GM23338 (cell line): ENCODE measurements around the gene RPL27. TPM values are rescaled to one million over a fixed set of nuclear protein-coding genes. Genes with fewer than 3 reads are reported as not detected.

ENCODE experiments used
- ATAC-seq: fragments of 200-7000 bp; cut with Tn5 transposase; 3 replicates; pipeline ENCODE4 v1.9.1; 2020
- DNase-seq: peaks from one replicate; pipeline ENCODE4 v3.0.0-alpha.2; 2015; ENCODE audit warnings: low spot score
- H2AFZ ChIP-seq: fragments of 200-600 bp; sonication (generic); 2 replicates; pipeline ENCODE4 v1.8.0; 2016; ENCODE audit warnings: antibody characterized with exemption, mild to moderate bottlenecking, moderate library complexity
- H3F3A ChIP-seq: fragments of 200-600 bp; sonication (generic); replicated peaks from 2 replicates; pipeline ENCODE4 v1.8.0; 2017; ENCODE audit warnings: antibody characterized with exemption, mixed run types, low read depth
- H3K27ac ChIP-seq: fragments of 200-600 bp; sonication (generic); 2 replicates; pipeline ENCODE4 v1.6.1; 2016; ENCODE audit warnings: low read depth
- H3K27me3 ChIP-seq: fragments of 200-600 bp; sonication (generic); 2 replicates; pipeline ENCODE4 v1.8.0; 2016; ENCODE audit warnings: mild to moderate bottlenecking, mixed run types, moderate library complexity; ENCODE audit not compliant: insufficient read depth
- H3K36me3 ChIP-seq: fragments of 200-600 bp; sonication (generic); 2 replicates; pipeline ENCODE4 v1.8.0; 2016; ENCODE audit warnings: mild to moderate bottlenecking; ENCODE audit not compliant: insufficient read depth
- H3K4me1 ChIP-seq: fragments of 200-600 bp; sonication (generic); 2 replicates; pipeline ENCODE4 v1.8.0; 2016; ENCODE audit warnings: mild to moderate bottlenecking, moderate library complexity; ENCODE audit not compliant: insufficient read depth
- H3K4me2 ChIP-seq: fragments of 200-600 bp; sonication (generic); 2 replicates; pipeline ENCODE4 v1.7.1; 2017; ENCODE audit warnings: mixed run types
- H3K4me3 ChIP-seq: fragments of 200-600 bp; sonication (generic); 2 replicates; pipeline ENCODE4 v1.6.1; 2016; ENCODE audit warnings: mixed run types
- H3K79me2 ChIP-seq: fragments of 200-600 bp; sonication (generic); replicated peaks from 2 replicates; pipeline ENCODE4 v1.8.0; 2017; ENCODE audit warnings: mild to moderate bottlenecking; ENCODE audit not compliant: insufficient read depth
- H3K9me2 ChIP-seq: fragments of 200-600 bp; sonication (generic); 2 replicates; pipeline ENCODE4 v1.8.0; 2017; ENCODE audit not compliant: insufficient read depth
- H4K20me1 ChIP-seq: fragments of 200-600 bp; sonication (generic); replicated peaks from 2 replicates; pipeline ENCODE4 v1.8.0; 2017; ENCODE audit warnings: mild to moderate bottlenecking; ENCODE audit not compliant: insufficient read depth
- H3K27ac Mint-ChIP-seq: 2 replicates; pipeline ENCODE4 v1.8.0; 2020; ENCODE audit warnings: inconsistent platforms, mild to moderate bottlenecking, moderate library complexity, mixed read lengths
- H3K27me3 Mint-ChIP-seq: 3 replicates; pipeline ENCODE4 v1.8.0; 2022; ENCODE audit warnings: low read depth, mild to moderate bottlenecking, moderate library complexity, mixed read lengths, inconsistent platforms; ENCODE audit not compliant: insufficient read depth, poor library complexity
- H3K36me3 Mint-ChIP-seq: 3 replicates; pipeline ENCODE4 v1.8.0; 2021; ENCODE audit warnings: low read depth, mild to moderate bottlenecking, inconsistent platforms, moderate library complexity, mixed read lengths
- H3K4me1 Mint-ChIP-seq: 3 replicates; pipeline ENCODE4 v1.8.0; 2020; ENCODE audit warnings: mild to moderate bottlenecking, inconsistent platforms, mixed read lengths
- H3K4me3 Mint-ChIP-seq: 3 replicates; pipeline ENCODE4 v1.8.0; 2021; ENCODE audit warnings: moderate library complexity, mild to moderate bottlenecking, inconsistent platforms, mixed read lengths
- H3K9me3 Mint-ChIP-seq: 3 replicates; pipeline ENCODE4 v1.8.0; 2020; ENCODE audit warnings: moderate library complexity, mild to moderate bottlenecking, inconsistent platforms, mixed read lengths
- POLR2AphosphoS5 ChIP-seq: IDR thresholded peaks from 2 replicates; pipeline ENCODE4 v1.6.1; 2016; ENCODE audit warnings: antibody characterized with exemption, low read depth
- polyA plus RNA-seq: library from polyadenylated mRNA; unstranded; fragments of >200 nt; fragmentation: Nextera tagmentation; extraction: Ambion mirVana; gene quantifications from 2 replicates; pipeline ENCODE4 v1.2.1, GENCODE V29; 2016
- total RNA-seq: library from RNA; depleted of rRNA; stranded (reverse); fragments of >200 nt; shearing (Covaris generic); gene quantifications from 2 replicates; pipeline ENCODE4 v1.2.3, GENCODE V29; 2014
- TF ChIP-seq, protein P1 (sequence below): fragments of 250-450 bp; sonication (Bioruptor Pico); IDR thresholded peaks from 2 replicates; pipeline ENCODE4 v1.5.0; 2020; ENCODE audit warnings: mild to moderate bottlenecking, moderate library complexity
- TF ChIP-seq, protein P2 (sequence below): IDR thresholded peaks from 2 replicates; pipeline ENCODE4 v1.6.1; 2016; ENCODE audit warnings: antibody characterized with exemption

RPL27 gene
- total and polyA plus RNA-seq, 2 experiments from 2014 or later, result 1,784 to 2,722 TPM

DNA sequence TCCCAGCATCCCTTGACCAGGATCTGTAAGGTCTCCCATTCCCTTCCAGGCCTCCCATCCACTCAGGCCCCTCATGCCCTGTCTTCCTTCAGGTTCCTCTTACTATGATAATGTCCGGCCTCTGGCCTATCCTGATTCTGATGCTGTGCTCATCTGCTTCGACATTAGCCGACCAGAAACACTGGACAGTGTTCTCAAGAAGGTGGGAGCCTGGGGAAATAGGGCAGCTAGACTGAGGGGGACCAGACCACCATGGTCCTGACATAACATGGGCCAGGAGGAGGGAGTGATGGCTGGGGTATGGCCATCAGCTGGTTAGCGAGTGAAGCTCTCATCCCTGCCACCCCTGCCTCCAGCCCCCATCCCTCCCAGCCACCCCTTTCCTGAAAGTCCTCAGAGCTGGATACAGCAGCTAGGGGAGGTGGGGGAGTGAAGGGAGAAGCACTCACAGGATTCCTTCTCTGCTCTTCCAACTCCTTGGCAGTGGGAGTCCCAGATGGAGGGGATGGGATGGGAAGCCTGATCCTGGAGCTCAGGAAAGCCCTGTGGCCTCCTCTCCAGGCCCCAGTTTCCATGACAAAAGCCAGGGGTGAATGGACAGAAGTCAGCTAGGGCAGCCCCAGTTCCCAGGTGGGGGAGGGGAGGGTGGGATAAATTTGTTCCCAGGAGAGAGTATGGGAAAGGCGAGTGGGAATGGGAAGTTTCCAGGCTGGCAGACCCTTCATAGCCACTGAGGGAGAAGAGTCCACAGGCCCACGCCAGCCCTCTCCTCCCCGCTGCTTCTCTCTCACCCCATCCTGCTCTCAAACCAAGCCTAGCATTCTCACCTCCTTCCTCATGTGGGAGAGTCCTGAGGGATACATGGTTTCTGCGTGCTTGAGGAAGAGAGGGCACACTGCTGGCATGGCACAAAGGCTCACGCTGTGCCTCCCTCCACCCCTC lies 29.1 kb downstream of the RPL27 start:
- H3K27ac ChIP-seq, result no peak overlapping the region
- no peaks in the 10 kb centered on the region for H3K27me3 ChIP-seq
- H3F3A ChIP-seq, result 0 out of 2 replicates have a peak, but pooled peaks cover 10% of the 10 kb centered on the region
- H3K79me2 ChIP-seq, result peaks cover 14% of the 10 kb centered on the region; the same call in 1 of the 2 replicates
- peak overlapping the region; percentile 47 for H3K27ac Mint-ChIP-seq
- H3K27me3 Mint-ChIP-seq, result peaks cover 21% of the 10 kb centered on the region
- peaks cover 36% of the 10 kb centered on the region for H3K4me1 Mint-ChIP-seq
- DNase-seq (peak; percentile 74), ATAC-seq (peak; percentile 52)
- no peaks in the 10 kb centered on the region for H3K9me2 ChIP-seq
- peak overlapping the region; percentile 46 for H3K4me3 Mint-ChIP-seq
- H3K36me3 ChIP-seq, result no peaks in the 10 kb centered on the region
- H3K4me3 ChIP-seq, result peak overlapping the region; percentile 39
- no peaks in the 10 kb centered on the region for H4K20me1 ChIP-seq
- peaks cover 36% of the 10 kb centered on the region for H3K4me1 ChIP-seq
- 0 out of 2 replicates have a peak, but pooled peaks have one; percentile 30 for TF ChIP-seq POLR2AphosphoS5
- TF ChIP-seq, protein P1, sequence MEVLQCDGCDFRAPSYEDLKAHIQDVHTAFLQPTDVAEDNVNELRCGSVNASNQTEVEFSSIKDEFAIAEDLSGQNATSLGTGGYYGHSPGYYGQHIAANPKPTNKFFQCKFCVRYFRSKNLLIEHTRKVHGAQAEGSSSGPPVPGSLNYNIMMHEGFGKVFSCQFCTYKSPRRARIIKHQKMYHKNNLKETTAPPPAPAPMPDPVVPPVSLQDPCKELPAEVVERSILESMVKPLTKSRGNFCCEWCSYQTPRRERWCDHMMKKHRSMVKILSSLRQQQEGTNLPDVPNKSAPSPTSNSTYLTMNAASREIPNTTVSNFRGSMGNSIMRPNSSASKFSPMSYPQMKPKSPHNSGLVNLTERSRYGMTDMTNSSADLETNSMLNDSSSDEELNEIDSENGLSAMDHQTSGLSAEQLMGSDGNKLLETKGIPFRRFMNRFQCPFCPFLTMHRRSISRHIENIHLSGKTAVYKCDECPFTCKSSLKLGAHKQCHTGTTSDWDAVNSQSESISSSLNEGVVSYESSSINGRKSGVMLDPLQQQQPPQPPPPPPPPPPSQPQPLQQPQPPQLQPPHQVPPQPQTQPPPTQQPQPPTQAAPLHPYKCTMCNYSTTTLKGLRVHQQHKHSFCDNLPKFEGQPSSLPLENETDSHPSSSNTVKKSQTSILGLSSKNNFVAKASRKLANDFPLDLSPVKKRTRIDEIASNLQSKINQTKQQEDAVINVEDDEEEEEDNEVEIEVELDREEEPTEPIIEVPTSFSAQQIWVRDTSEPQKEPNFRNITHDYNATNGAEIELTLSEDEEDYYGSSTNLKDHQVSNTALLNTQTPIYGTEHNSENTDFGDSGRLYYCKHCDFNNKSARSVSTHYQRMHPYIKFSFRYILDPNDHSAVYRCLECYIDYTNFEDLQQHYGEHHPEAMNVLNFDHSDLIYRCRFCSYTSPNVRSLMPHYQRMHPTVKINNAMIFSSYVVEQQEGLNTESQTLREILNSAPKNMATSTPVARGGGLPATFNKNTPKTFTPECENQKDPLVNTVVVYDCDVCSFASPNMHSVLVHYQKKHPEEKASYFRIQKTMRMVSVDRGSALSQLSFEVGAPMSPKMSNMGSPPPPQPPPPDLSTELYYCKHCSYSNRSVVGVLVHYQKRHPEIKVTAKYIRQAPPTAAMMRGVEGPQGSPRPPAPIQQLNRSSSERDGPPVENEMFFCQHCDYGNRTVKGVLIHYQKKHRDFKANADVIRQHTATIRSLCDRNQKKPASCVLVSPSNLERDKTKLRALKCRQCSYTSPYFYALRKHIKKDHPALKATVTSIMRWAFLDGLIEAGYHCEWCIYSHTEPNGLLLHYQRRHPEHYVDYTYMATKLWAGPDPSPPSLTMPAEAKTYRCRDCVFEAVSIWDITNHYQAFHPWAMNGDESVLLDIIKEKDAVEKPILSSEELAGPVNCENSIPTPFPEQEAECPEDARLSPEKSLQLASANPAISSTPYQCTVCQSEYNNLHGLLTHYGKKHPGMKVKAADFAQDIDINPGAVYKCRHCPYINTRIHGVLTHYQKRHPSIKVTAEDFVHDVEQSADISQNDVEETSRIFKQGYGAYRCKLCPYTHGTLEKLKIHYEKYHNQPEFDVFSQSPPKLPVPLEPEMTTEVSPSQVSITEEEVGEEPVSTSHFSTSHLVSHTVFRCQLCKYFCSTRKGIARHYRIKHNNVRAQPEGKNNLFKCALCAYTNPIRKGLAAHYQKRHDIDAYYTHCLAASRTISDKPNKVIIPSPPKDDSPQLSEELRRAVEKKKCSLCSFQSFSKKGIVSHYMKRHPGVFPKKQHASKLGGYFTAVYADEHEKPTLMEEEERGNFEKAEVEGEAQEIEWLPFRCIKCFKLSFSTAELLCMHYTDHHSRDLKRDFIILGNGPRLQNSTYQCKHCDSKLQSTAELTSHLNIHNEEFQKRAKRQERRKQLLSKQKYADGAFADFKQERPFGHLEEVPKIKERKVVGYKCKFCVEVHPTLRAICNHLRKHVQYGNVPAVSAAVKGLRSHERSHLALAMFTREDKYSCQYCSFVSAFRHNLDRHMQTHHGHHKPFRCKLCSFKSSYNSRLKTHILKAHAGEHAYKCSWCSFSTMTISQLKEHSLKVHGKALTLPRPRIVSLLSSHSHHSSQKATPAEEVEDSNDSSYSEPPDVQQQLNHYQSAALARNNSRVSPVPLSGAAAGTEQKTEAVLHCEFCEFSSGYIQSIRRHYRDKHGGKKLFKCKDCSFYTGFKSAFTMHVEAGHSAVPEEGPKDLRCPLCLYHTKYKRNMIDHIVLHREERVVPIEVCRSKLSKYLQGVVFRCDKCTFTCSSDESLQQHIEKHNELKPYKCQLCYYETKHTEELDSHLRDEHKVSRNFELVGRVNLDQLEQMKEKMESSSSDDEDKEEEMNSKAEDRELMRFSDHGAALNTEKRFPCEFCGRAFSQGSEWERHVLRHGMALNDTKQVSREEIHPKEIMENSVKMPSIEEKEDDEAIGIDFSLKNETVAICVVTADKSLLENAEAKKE (CRISPR knock-in tag), result peak; percentile 86
- TF ChIP-seq, protein P2, sequence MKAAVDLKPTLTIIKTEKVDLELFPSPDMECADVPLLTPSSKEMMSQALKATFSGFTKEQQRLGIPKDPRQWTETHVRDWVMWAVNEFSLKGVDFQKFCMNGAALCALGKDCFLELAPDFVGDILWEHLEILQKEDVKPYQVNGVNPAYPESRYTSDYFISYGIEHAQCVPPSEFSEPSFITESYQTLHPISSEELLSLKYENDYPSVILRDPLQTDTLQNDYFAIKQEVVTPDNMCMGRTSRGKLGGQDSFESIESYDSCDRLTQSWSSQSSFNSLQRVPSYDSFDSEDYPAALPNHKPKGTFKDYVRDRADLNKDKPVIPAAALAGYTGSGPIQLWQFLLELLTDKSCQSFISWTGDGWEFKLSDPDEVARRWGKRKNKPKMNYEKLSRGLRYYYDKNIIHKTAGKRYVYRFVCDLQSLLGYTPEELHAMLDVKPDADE, result no peak
- peaks cover 21% of the 10 kb centered on the region for H3K36me3 Mint-ChIP-seq
- peak overlapping the region; percentile 93 for H3K4me2 ChIP-seq
- H3K9me3 Mint-ChIP-seq, result no peaks in the 10 kb centered on the region
- H2AFZ ChIP-seq, result no peak overlapping the region
